NCI-H2081 (cell line): ENCODE measurements around the gene OR2G2.

Source experiments
- DNase-seq, 2 experiments: peaks; one replicate each; lab custom pipeline; 2025; lab: John Stamatoyannopoulos, UW

Gene OR2G2

GRCh38 chr1:247588060-247588459 is at the start of gene OR2G2:
Gene OR2G2, plus strand, starts transcription at chr1:247588360. Its CDS starts 0 bp downstream, at chr1:247588360.
- DNase-seq, result no peak

GRCh38 chr1:247538561-247538960 is 49.6 kb upstream of the OR2G2 start:
- DNase-seq, result no peak

GRCh38 chr1:247539215-247539614 is 48.9 kb upstream of the OR2G2 start:
- DNase-seq, result no peak

- no peak for DNase-seq
Measured at GRCh38 chr1:247540581-247540980, 47.6 kb upstream of the OR2G2 start.

GRCh38 chr1:247542811-247543210 is 45.3 kb upstream of the OR2G2 start:
- no peak for DNase-seq

- no peak for DNase-seq
Measured at GRCh38 chr1:247548092-247548491, 40.1 kb upstream of the OR2G2 start.

GRCh38 chr1:247548769-247549182 is 39.4 kb upstream of the OR2G2 start, which contains the start of gene GCSAML:
Gene GCSAML, plus strand, starts transcription at chr1:247549134. Its CDS starts 58 bp downstream, at chr1:247549192.
- DNase-seq, result no peak

- DNase-seq, result no peak
Measured at GRCh38 chr1:247551721-247552120, 36.4 kb upstream of the OR2G2 start.

- DNase-seq, result no peak
Measured at GRCh38 chr1:247552231-247552630, 35.9 kb upstream of the OR2G2 start.

- DNase-seq, result no peak
Measured at GRCh38 chr1:247557926-247558674, 30.1 kb upstream of the OR2G2 start.

GRCh38 chr1:247561711-247562110 is 26.4 kb upstream of the OR2G2 start:
- no peak for DNase-seq

- DNase-seq, result no peak
Measured at GRCh38 chr1:247562198-247562597, 26.0 kb upstream of the OR2G2 start.

- no peak for DNase-seq
Measured at GRCh38 chr1:247574236-247574635, 13.9 kb upstream of the OR2G2 start.

GRCh38 chr1:247574664-247575063 is 13.5 kb upstream of the OR2G2 start:
- DNase-seq, result no peak

GRCh38 chr1:247576514-247576913 is 11.6 kb upstream of the OR2G2 start:
- peak; percentile 25 to 42 for DNase-seq

GRCh38 chr1:247578946-247579460 is 9.2 kb upstream of the OR2G2 start:
- no peak for DNase-seq

- DNase-seq, result no peak
Measured at GRCh38 chr1:247605286-247605685, 17.1 kb downstream of the OR2G2 start, which contains the start of gene OR2G3. Gene OR2G3, plus strand, starts transcription at chr1:247605586. Its CDS starts 0 bp downstream, at chr1:247605586.

GRCh38 chr1:247613405-247613804 is 25.2 kb downstream of the OR2G2 start:
- no peak for DNase-seq

GRCh38 chr1:247614625-247615024 is 26.5 kb downstream of the OR2G2 start:
- DNase-seq, result no peak

GRCh38 chr1:247627951-247628350 is 39.8 kb downstream of the OR2G2 start:
- no peak for DNase-seq

- no peak for DNase-seq
Measured at GRCh38 chr1:247638011-247638410, 49.9 kb downstream of the OR2G2 start.

- no peak for DNase-seq
Measured at GRCh38 chr1:247638781-247639180, 50.6 kb downstream of the OR2G2 start.
